GM23338 (cell line): Measurements from ENCODE around the gene MOSMO. TPM values are rescaled to one million over a fixed set of nuclear protein-coding genes. Genes with fewer than 3 reads are reported as not detected.
A peak's percentile ranks its signal among the peaks of the same experiment; 100 is the strongest.
"Not testable (repeated sequence)": the region's sequence is repeated elsewhere in the genome, so short reads cannot be mapped to it uniquely, and the experiment has no call there.

ENCODE experiments used
- ATAC-seq: fragments of 200-7000 bp; cut with Tn5 transposase; 3 replicates; pipeline ENCODE4 v1.9.1; 2020
- DNase-seq: peaks from one replicate; pipeline ENCODE4 v3.0.0-alpha.2; 2015; ENCODE audit warnings: low spot score
- H2AFZ ChIP-seq: fragments of 200-600 bp; sonication (generic); 2 replicates; pipeline ENCODE4 v1.8.0; 2016; ENCODE audit warnings: antibody characterized with exemption, mild to moderate bottlenecking, moderate library complexity
- H3F3A ChIP-seq: fragments of 200-600 bp; sonication (generic); replicated peaks from 2 replicates; pipeline ENCODE4 v1.8.0; 2017; ENCODE audit warnings: antibody characterized with exemption, mixed run types, low read depth
- H3K27ac ChIP-seq: fragments of 200-600 bp; sonication (generic); 2 replicates; pipeline ENCODE4 v1.6.1; 2016; ENCODE audit warnings: low read depth
- H3K27me3 ChIP-seq: fragments of 200-600 bp; sonication (generic); 2 replicates; pipeline ENCODE4 v1.8.0; 2016; ENCODE audit warnings: mild to moderate bottlenecking, mixed run types, moderate library complexity; ENCODE audit not compliant: insufficient read depth
- H3K36me3 ChIP-seq: fragments of 200-600 bp; sonication (generic); 2 replicates; pipeline ENCODE4 v1.8.0; 2016; ENCODE audit warnings: mild to moderate bottlenecking; ENCODE audit not compliant: insufficient read depth
- H3K4me1 ChIP-seq: fragments of 200-600 bp; sonication (generic); 2 replicates; pipeline ENCODE4 v1.8.0; 2016; ENCODE audit warnings: mild to moderate bottlenecking, moderate library complexity; ENCODE audit not compliant: insufficient read depth
- H3K4me2 ChIP-seq: fragments of 200-600 bp; sonication (generic); 2 replicates; pipeline ENCODE4 v1.7.1; 2017; ENCODE audit warnings: mixed run types
- H3K4me3 ChIP-seq: fragments of 200-600 bp; sonication (generic); 2 replicates; pipeline ENCODE4 v1.6.1; 2016; ENCODE audit warnings: mixed run types
- H3K79me2 ChIP-seq: fragments of 200-600 bp; sonication (generic); replicated peaks from 2 replicates; pipeline ENCODE4 v1.8.0; 2017; ENCODE audit warnings: mild to moderate bottlenecking; ENCODE audit not compliant: insufficient read depth
- H3K9me2 ChIP-seq: fragments of 200-600 bp; sonication (generic); 2 replicates; pipeline ENCODE4 v1.8.0; 2017; ENCODE audit not compliant: insufficient read depth
- H4K20me1 ChIP-seq: fragments of 200-600 bp; sonication (generic); replicated peaks from 2 replicates; pipeline ENCODE4 v1.8.0; 2017; ENCODE audit warnings: mild to moderate bottlenecking; ENCODE audit not compliant: insufficient read depth
- H3K27ac Mint-ChIP-seq: 2 replicates; pipeline ENCODE4 v1.8.0; 2020; ENCODE audit warnings: inconsistent platforms, mild to moderate bottlenecking, moderate library complexity, mixed read lengths
- H3K27me3 Mint-ChIP-seq: 3 replicates; pipeline ENCODE4 v1.8.0; 2022; ENCODE audit warnings: low read depth, mild to moderate bottlenecking, moderate library complexity, mixed read lengths, inconsistent platforms; ENCODE audit not compliant: insufficient read depth, poor library complexity
- H3K36me3 Mint-ChIP-seq: 3 replicates; pipeline ENCODE4 v1.8.0; 2021; ENCODE audit warnings: low read depth, mild to moderate bottlenecking, inconsistent platforms, moderate library complexity, mixed read lengths
- H3K4me1 Mint-ChIP-seq: 3 replicates; pipeline ENCODE4 v1.8.0; 2020; ENCODE audit warnings: mild to moderate bottlenecking, inconsistent platforms, mixed read lengths
- H3K4me3 Mint-ChIP-seq: 3 replicates; pipeline ENCODE4 v1.8.0; 2021; ENCODE audit warnings: moderate library complexity, mild to moderate bottlenecking, inconsistent platforms, mixed read lengths
- H3K9me3 Mint-ChIP-seq: 3 replicates; pipeline ENCODE4 v1.8.0; 2020; ENCODE audit warnings: moderate library complexity, mild to moderate bottlenecking, inconsistent platforms, mixed read lengths
- CREB1 ChIP-seq: fragments of 250-450 bp; sonication (Bioruptor Pico); IDR thresholded peaks from 2 replicates; pipeline ENCODE4 v1.5.0; 2020; ENCODE audit warnings: low read depth, mild to moderate bottlenecking, moderate library complexity
- ETS1 ChIP-seq: IDR thresholded peaks from 2 replicates; pipeline ENCODE4 v1.6.1; 2016; ENCODE audit warnings: antibody characterized with exemption
- EZH2 ChIP-seq: fragments of 200-600 bp; sonication (generic); IDR thresholded peaks from one replicate; pipeline ENCODE4 v1.8.0; 2017; ENCODE audit warnings: antibody characterized with exemption, mild to moderate bottlenecking, low read depth; ENCODE audit not compliant: unreplicated experiment
- EZH2phosphoT487 ChIP-seq: fragments of 200-600 bp; sonication (generic); IDR thresholded peaks from one replicate; pipeline ENCODE4 v1.8.1; 2018; ENCODE audit warnings: antibody characterized with exemption; ENCODE audit not compliant: unreplicated experiment
- JUNB ChIP-seq: IDR thresholded peaks from one replicate; pipeline ENCODE4 v1.6.1; 2016; ENCODE audit warnings: antibody characterized with exemption; ENCODE audit not compliant: unreplicated experiment
- NANOG ChIP-seq: IDR thresholded peaks from 2 replicates; pipeline ENCODE4 v1.6.1; 2016; ENCODE audit warnings: antibody characterized with exemption, borderline replicate concordance
- POLR2AphosphoS5 ChIP-seq: IDR thresholded peaks from 2 replicates; pipeline ENCODE4 v1.6.1; 2016; ENCODE audit warnings: antibody characterized with exemption, low read depth
- REST ChIP-seq: IDR thresholded peaks from one replicate; pipeline ENCODE4 v1.6.1; 2018; ENCODE audit warnings: antibody characterized with exemption; ENCODE audit not compliant: unreplicated experiment
- STAT1 ChIP-seq: IDR thresholded peaks from one replicate; pipeline ENCODE4 v1.6.1; 2016; ENCODE audit warnings: antibody characterized with exemption; ENCODE audit not compliant: unreplicated experiment
- ZNF114 ChIP-seq: fragments of 250-450 bp; sonication (Bioruptor Pico); IDR thresholded peaks from 2 replicates; pipeline ENCODE4 v1.5.0; 2020; ENCODE audit warnings: mild to moderate bottlenecking, moderate library complexity
- ZNF331 ChIP-seq: fragments of 250-450 bp; sonication (Bioruptor Pico); IDR thresholded peaks from 2 replicates; pipeline ENCODE4 v1.5.0; 2020; ENCODE audit warnings: low read depth, mild to moderate bottlenecking, moderate library complexity
- polyA plus RNA-seq: library from polyadenylated mRNA; unstranded; fragments of >200 nt; fragmentation: Nextera tagmentation; extraction: Ambion mirVana; gene quantifications from 2 replicates; pipeline ENCODE4 v1.2.1, GENCODE V29; 2016
- total RNA-seq: library from RNA; depleted of rRNA; stranded (reverse); fragments of >200 nt; shearing (Covaris generic); gene quantifications from 2 replicates; pipeline ENCODE4 v1.2.3, GENCODE V29; 2014
- TF ChIP-seq, protein P1 (sequence below), 2 experiments: fragments of 200-600 bp in 1 of 2; sonication (generic) in 1 of 2; conservative IDR thresholded peaks; 2 replicates each; pipeline versions ENCODE4 v1.5.1 to v1.6.1; 2016 to 2017; ENCODE audit warnings: antibody characterized with exemption in 2 of 2, low read depth in 2 of 2, mild to moderate bottlenecking in 2 of 2, moderate library complexity in 1 of 2

The MOSMO gene
- total and polyA plus RNA-seq, 2 experiments from 2014 or later = 8.7 to 19.2 TPM

- Histone ChIP-seq H3F3A (no peaks in the 10 kb centered on the region), H3K79me2 (peaks cover 63% of the 10 kb centered on the region), H3K4me1 (no peaks in the 10 kb centered on the region), H3K4me2 (no peak overlapping the region), H4K20me1 (peaks cover 15% of the 10 kb centered on the region; the same call in 1 of the 2 replicates), H3K27me3 (no peaks in the 10 kb centered on the region), H3K27ac (no peak overlapping the region; the same call in 1 of the 2 replicates), H3K4me3 (no peak overlapping the region), H2AFZ (no peak overlapping the region), H3K9me2 (no peaks in the 10 kb centered on the region), H3K36me3 (no peaks in the 10 kb centered on the region)
- Mint-ChIP-seq H3K4me1 (peaks cover 6% of the 10 kb centered on the region; the same call in 2 of the 3 replicates), H3K27ac (no peak overlapping the region), H3K36me3 (no peaks in the 10 kb centered on the region), H3K27me3 (no peaks in the 10 kb centered on the region), H3K4me3 (no peak overlapping the region), H3K9me3 (no peaks in the 10 kb centered on the region)
- DNase-seq = peak; percentile 12
- ATAC-seq = no peak; the same call in 2 of the 3 replicates
- TF ChIP-seq EZH2phosphoT487 (no peak), CREB1 (CRISPR knock-in tag) (no peak), NANOG (no peak), EZH2 (no peak)
Observed at GRCh38 chr16:22023505-22023904, 15.6 kb downstream of the MOSMO start.

DNA sequence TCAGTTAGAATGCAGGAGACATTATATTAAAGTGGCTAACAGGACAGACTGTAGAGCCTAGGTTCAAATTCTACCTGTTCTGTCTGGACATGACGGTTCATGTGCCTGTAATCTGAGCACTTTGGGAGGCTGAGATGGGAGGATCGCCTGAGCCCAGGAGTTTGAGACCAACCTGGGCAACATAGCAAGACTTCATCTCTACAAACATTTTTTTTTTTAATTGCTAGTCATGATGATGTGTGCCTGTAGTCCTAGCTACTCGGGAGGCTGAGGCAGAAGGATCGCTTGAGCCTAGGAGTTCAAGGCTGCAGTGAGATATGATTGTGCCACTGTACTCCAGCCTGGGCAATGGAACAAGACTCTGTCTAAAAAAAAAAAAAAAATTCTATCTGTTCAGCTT is 16.9 kb downstream of the MOSMO start:
- H3K4me2 ChIP-seq, H2AFZ ChIP-seq, H3K9me2 ChIP-seq, H3K4me3 Mint-ChIP-seq, H3K4me3 ChIP-seq, H3K36me3 Mint-ChIP-seq, ATAC-seq, H3K4me1 ChIP-seq, H3K27me3 Mint-ChIP-seq, DNase-seq, H3K36me3 ChIP-seq, H3K27ac Mint-ChIP-seq, H3K27me3 ChIP-seq, H3F3A ChIP-seq, H3K4me1 Mint-ChIP-seq, H3K27ac ChIP-seq, H3K9me3 Mint-ChIP-seq: not testable (repeated sequence)
- Histone ChIP-seq H3K79me2 (peaks cover 58% of the 10 kb centered on the region), H4K20me1 (peaks cover 18% of the 10 kb centered on the region; the same call in 1 of the 2 replicates)

- H3K4me3 ChIP-seq = no peak overlapping the region
- Mint-ChIP-seq H3K4me1 (peaks cover 6% of the 10 kb centered on the region; the same call in 2 of the 3 replicates), H3K27me3 (no peaks in the 10 kb centered on the region), H3K36me3 (peaks cover 3% of the 10 kb centered on the region; the same call in 2 of the 3 replicates), H3K27ac (0 out of 2 replicates have a peak overlapping the region, but pooled peaks have one; percentile 36), H3K4me3 (no peak overlapping the region), H3K9me3 (no peaks in the 10 kb centered on the region; the same call in 2 of the 3 replicates)
- 0 out of 2 replicates have a peak, but pooled peaks cover 8% of the 10 kb centered on the region for H4K20me1 ChIP-seq
- no peaks in the 10 kb centered on the region for H3K27me3 ChIP-seq
- no peak overlapping the region for H3K4me2 ChIP-seq
- H2AFZ ChIP-seq = no peak overlapping the region
- ATAC-seq (no peak), DNase-seq (no peak)
- H3F3A ChIP-seq = no peaks in the 10 kb centered on the region
- H3K36me3 ChIP-seq = no peaks in the 10 kb centered on the region
- no peaks in the 10 kb centered on the region for H3K9me2 ChIP-seq
- H3K79me2 ChIP-seq = peaks cover 45% of the 10 kb centered on the region
- H3K27ac ChIP-seq = no peak overlapping the region; the same call in 1 of the 2 replicates
- no peaks in the 10 kb centered on the region for H3K4me1 ChIP-seq
- TF ChIP-seq POLR2AphosphoS5 = no peak
- no peak for TF ChIP-seq NANOG
- TF ChIP-seq, protein P1, sequence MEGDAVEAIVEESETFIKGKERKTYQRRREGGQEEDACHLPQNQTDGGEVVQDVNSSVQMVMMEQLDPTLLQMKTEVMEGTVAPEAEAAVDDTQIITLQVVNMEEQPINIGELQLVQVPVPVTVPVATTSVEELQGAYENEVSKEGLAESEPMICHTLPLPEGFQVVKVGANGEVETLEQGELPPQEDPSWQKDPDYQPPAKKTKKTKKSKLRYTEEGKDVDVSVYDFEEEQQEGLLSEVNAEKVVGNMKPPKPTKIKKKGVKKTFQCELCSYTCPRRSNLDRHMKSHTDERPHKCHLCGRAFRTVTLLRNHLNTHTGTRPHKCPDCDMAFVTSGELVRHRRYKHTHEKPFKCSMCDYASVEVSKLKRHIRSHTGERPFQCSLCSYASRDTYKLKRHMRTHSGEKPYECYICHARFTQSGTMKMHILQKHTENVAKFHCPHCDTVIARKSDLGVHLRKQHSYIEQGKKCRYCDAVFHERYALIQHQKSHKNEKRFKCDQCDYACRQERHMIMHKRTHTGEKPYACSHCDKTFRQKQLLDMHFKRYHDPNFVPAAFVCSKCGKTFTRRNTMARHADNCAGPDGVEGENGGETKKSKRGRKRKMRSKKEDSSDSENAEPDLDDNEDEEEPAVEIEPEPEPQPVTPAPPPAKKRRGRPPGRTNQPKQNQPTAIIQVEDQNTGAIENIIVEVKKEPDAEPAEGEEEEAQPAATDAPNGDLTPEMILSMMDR (conservative IDR thresholded peaks at IDR 0.05; ENCODE audit: low read depth in 2 of 2) = no peak
- no peak for TF ChIP-seq EZH2phosphoT487
- no peak for TF ChIP-seq ZNF331
- TF ChIP-seq JUNB = no peak
- no peak for TF ChIP-seq EZH2
- TF ChIP-seq STAT1 = no peak
- TF ChIP-seq ETS1 = no peak
- no peak for TF ChIP-seq ZNF114
- TF ChIP-seq REST = no peak
- TF ChIP-seq CREB1 (CRISPR knock-in tag) = no peak
Observed at GRCh38 chr16:22027633-22028032, 19.7 kb downstream of the MOSMO start.
